Neural cell (in vitro differentiated cells): ENCODE measurements around the gene FAF1.
"Not testable (repeated sequence)": the region's sequence is repeated elsewhere in the genome, so short reads cannot be mapped to it uniquely, and the experiment has no call there.

ENCODE experiments used
- CTCF ChIP-seq: fragments of 450-650 bp; IDR thresholded peaks from 2 replicates; pipeline ENCODE4 v1.5.1; 2014; ENCODE audit warnings: antibody characterized with exemption, mild to moderate bottlenecking, moderate library complexity; ENCODE audit not compliant: poor library complexity, severe bottlenecking
- EP300 ChIP-seq: fragments of 450-650 bp; conservative IDR thresholded peaks from 2 replicates; pipeline ENCODE4 v1.6.1; 2014; ENCODE audit warnings: antibody characterized with exemption, mild to moderate bottlenecking, moderate library complexity; ENCODE audit not compliant: poor library complexity, severe bottlenecking
- EZH2 ChIP-seq: fragments of 200-600, 300-800 bp; shearing (Covaris generic), sonication (generic); IDR thresholded peaks from 2 replicates; pipeline ENCODE4 v1.6.1; 2014; ENCODE audit warnings: antibody characterized with exemption, low read length, borderline replicate concordance, mild to moderate bottlenecking; ENCODE audit not compliant: insufficient read depth, poor library complexity, severe bottlenecking
- POLR2AphosphoS5 ChIP-seq: IDR thresholded peaks from 2 replicates; pipeline ENCODE4 v1.6.1; 2012
- REST ChIP-seq: IDR thresholded peaks from 2 replicates; pipeline ENCODE4 v1.6.1; 2012; ENCODE audit warnings: borderline replicate concordance

DNA sequence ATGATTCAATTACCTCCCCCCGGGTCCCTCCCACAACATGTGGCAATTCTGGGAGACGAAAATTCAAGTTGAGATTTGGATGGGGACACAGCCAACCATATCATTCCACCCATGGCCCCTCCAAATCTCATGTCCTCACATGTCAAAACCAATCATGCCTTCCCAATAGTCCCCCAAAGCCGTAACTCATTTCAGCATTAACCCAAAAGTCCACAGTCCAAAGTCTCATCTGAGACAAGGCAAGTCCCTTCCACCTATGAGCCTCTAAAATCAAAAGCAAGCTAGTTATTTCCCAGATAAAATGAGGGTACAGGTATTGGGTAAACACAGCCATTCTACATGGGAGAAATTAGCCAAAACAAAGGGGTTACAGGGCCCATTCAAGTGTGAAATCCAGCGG lies 28.0 kb downstream of the FAF1 start:
- not testable (repeated sequence) for TF ChIP-seq EZH2, CTCF, EP300, REST, POLR2AphosphoS5
